OCI-LY7 (cell line): Measurements from ENCODE around the gene AUTS2.

Experiments
- CTCF ChIP-seq: fragments of 200-600 bp; sonication (generic); conservative IDR thresholded peaks from 2 replicates; pipeline ENCODE4 v1.5.1; 2014; ENCODE audit warnings: mild to moderate bottlenecking, antibody characterized with exemption, low read length, moderate library complexity, mixed read lengths
- EZH2phosphoT487 ChIP-seq: fragments of 200-600 bp; sonication (generic); IDR thresholded peaks from 2 replicates; pipeline ENCODE4 v1.6.1; 2018; ENCODE audit warnings: low read depth, borderline replicate concordance, mild to moderate bottlenecking, mixed run types, antibody characterized with exemption, low read length, moderate library complexity, mixed read lengths

- TF ChIP-seq CTCF (no peak), EZH2phosphoT487 (no peak)
Measured at GRCh38 chr7:70318511-70318910, 720.2 kb downstream of the AUTS2 start.
